SK-N-SH (cell line): ENCODE measurements around the gene CCDC81. TPM values are rescaled to one million over a fixed set of nuclear protein-coding genes. Genes with fewer than 3 reads are reported as not detected.
"Not testable (repeated sequence)": the region's sequence is repeated elsewhere in the genome, so short reads cannot be mapped to it uniquely, and the experiment has no call there.

Source experiments
- CTCF ChIA-PET: fragments of 300-600, 350-600 bp; formaldehyde crosslinking; extraction: SDS; loops from one replicate; lab custom pipeline; 2021; lab: Yijun Ruan, JAX
- POLR2A ChIA-PET: fragments of 350-600 bp; sonication (Branson Sonifier 250); formaldehyde crosslinking; extraction: SDS; loops from one replicate; lab custom pipeline; 2020; ENCODE audit warnings: antibody characterized with exemption, inconsistent platforms; lab: Yijun Ruan, JAX
- DNase-seq: peaks from one replicate; pipeline ENCODE4 v3.0.0; 2012
- H2AFZ ChIP-seq: fragments of 200-600 bp; sonication (generic); 2 replicates; pipeline ENCODE4 v1.8.1; 2016; ENCODE audit warnings: antibody characterized with exemption, mild to moderate bottlenecking, low read depth
- H3F3A ChIP-seq: fragments of 200-600 bp; sonication (generic); replicated peaks from 2 replicates; pipeline ENCODE3; 2016; ENCODE audit warnings: antibody characterized with exemption, mild to moderate bottlenecking; ENCODE audit not compliant: insufficient read depth
- H3K27ac ChIP-seq, 2 experiments: fragments of 200-500 bp in 1 of 2; fragments of 200-600 bp in 1 of 2; sonication (Bioruptor generic) in 1 of 2; sonication (generic), shearing (Covaris generic) in 1 of 2; 2 replicates each; pipeline versions ENCODE4 v1.5.1 to v1.6.1; 2014 to 2016; ENCODE audit warnings: low read depth in 2 of 2, inconsistent platforms in 1 of 2, low read length in 1 of 2, mild to moderate bottlenecking in 1 of 2, mixed read lengths in 1 of 2
- H3K27me3 ChIP-seq: fragments of 200-600 bp; sonication (generic), shearing (Covaris generic); 2 replicates; pipeline ENCODE4 v1.6.1; 2016; ENCODE audit warnings: mixed run types; ENCODE audit not compliant: insufficient read depth
- H3K36me3 ChIP-seq, 2 experiments: fragments of 200-500 bp in 1 of 2; fragments of 200-600 bp in 1 of 2; sonication (Bioruptor generic) in 1 of 2; sonication (generic) in 1 of 2; replicated peaks in 1 of 2; 2 replicates each; pipeline versions ENCODE3 to v1.5.1; 2014 to 2016; ENCODE audit warnings: low read length in 1 of 2, mild to moderate bottlenecking in 1 of 2; ENCODE audit not compliant: insufficient read depth in 2 of 2, control insufficient read depth in 1 of 2
- H3K4me1 ChIP-seq, 2 experiments: fragments of 200-500 bp in 1 of 2; fragments of 200-600 bp in 1 of 2; sonication (Bioruptor generic) in 1 of 2; sonication (generic), shearing (Covaris generic) in 1 of 2; 2 replicates each; pipeline versions ENCODE4 v1.5.1 to v1.6.1; 2014 to 2016; ENCODE audit warnings: low read depth in 1 of 2, low read length in 1 of 2, mixed run types in 1 of 2; ENCODE audit not compliant: insufficient read depth in 2 of 2, control insufficient read depth in 1 of 2
- H3K4me2 ChIP-seq: fragments of 200-600 bp; sonication (generic), shearing (Covaris generic); 2 replicates; pipeline ENCODE4 v1.6.1; 2017; ENCODE audit warnings: mixed run types
- H3K4me3 ChIP-seq, 2 experiments: fragments of 200-500 bp in 1 of 2; fragments of 200-600 bp in 1 of 2; sonication (Bioruptor generic) in 1 of 2; sonication (generic), shearing (Covaris generic) in 1 of 2; 2 replicates each; pipeline versions ENCODE4 v1.5.1 to v1.8.1; 2014 to 2016; ENCODE audit warnings: low read depth in 2 of 2, inconsistent platforms in 1 of 2, low read length in 1 of 2, mild to moderate bottlenecking in 1 of 2, mixed read lengths in 1 of 2, moderate library complexity in 1 of 2
- H3K79me2 ChIP-seq: fragments of 200-600 bp; sonication (generic); 2 replicates; pipeline ENCODE4 v1.8.1; 2017; ENCODE audit warnings: mild to moderate bottlenecking; ENCODE audit not compliant: insufficient read depth
- H3K9ac ChIP-seq: fragments of 200-600 bp; sonication (generic); 2 replicates; pipeline ENCODE4 v1.6.1; 2017; ENCODE audit warnings: mixed run types
- H3K9me2 ChIP-seq: fragments of 200-600 bp; sonication (generic); 2 replicates; pipeline ENCODE4 v1.6.1; 2017; ENCODE audit warnings: mixed run types
- H3K9me3 ChIP-seq: fragments of 200-600 bp; sonication (generic); 2 replicates; pipeline ENCODE4 v1.6.1; 2017; ENCODE audit warnings: mixed run types, mild to moderate bottlenecking, moderate library complexity
- H4K20me1 ChIP-seq: fragments of 200-600 bp; sonication (generic); 2 replicates; pipeline ENCODE4 v1.6.1; 2017; ENCODE audit warnings: mild to moderate bottlenecking, mixed run types; ENCODE audit not compliant: insufficient read depth
- CHD2 ChIP-seq: fragments of 150-350 bp; IDR thresholded peaks from 2 replicates; pipeline ENCODE4 v1.6.1; 2018; ENCODE audit warnings: low read length; ENCODE audit not compliant: partially characterized antibody
- FOXJ3 ChIP-seq: sonication (generic); formaldehyde crosslinking; IDR thresholded peaks from 2 replicates; pipeline ENCODE4 v1.5.1; 2020; ENCODE audit warnings: mild to moderate bottlenecking, missing genetic modification reagents
- FOXM1 ChIP-seq: IDR thresholded peaks from 2 replicates; pipeline ENCODE4 v1.4.0; 2012; ENCODE audit warnings: low read depth, mild to moderate bottlenecking
- GABPA ChIP-seq: IDR thresholded peaks from 2 replicates; pipeline ENCODE4 v1.4.0; 2012; ENCODE audit warnings: low read depth, mild to moderate bottlenecking
- NRF1 ChIP-seq: IDR thresholded peaks from 2 replicates; pipeline ENCODE4 v1.6.1; 2012; ENCODE audit warnings: low read depth, mild to moderate bottlenecking, low read length
- RFX5 ChIP-seq: IDR thresholded peaks from 2 replicates; pipeline ENCODE4 v1.6.1; 2012; ENCODE audit warnings: mild to moderate bottlenecking, improper control_type of control experiment, low read length
- TAF1 ChIP-seq: IDR thresholded peaks from 2 replicates; pipeline ENCODE4 v1.6.1; 2012; ENCODE audit warnings: low read depth, mild to moderate bottlenecking, low read length, moderate library complexity, borderline replicate concordance
- TEAD4 ChIP-seq: IDR thresholded peaks from 2 replicates; pipeline ENCODE4 v1.4.0; 2012; ENCODE audit warnings: mild to moderate bottlenecking, borderline replicate concordance; ENCODE audit not compliant: insufficient read depth
- USF1 ChIP-seq: IDR thresholded peaks from 2 replicates; pipeline ENCODE4 v1.4.0; 2012; ENCODE audit warnings: low read depth, borderline replicate concordance
- USF2 ChIP-seq: fragments of 150-350 bp; IDR thresholded peaks from 2 replicates; pipeline ENCODE4 v1.6.1; 2017; ENCODE audit warnings: antibody characterized with exemption, low read length, low read depth, borderline replicate concordance
- WGBS: methylation state at CpG from one replicate; pipeline ENCODE4 v1.1.6; 2017; ENCODE audit warnings: low lambda C conversion rate; 5-methylcytosine and 5-hydroxymethylcytosine counted together
- polyA plus RNA-seq, 3 experiments: library from polyadenylated mRNA; depleted of rRNA; stranded (reverse); fragments of >200 nt; gene quantifications; 2 replicates each; pipeline ENCODE4 v1.2.3, GENCODE V29; 2012
- TF ChIP-seq, protein P1 (sequence below): fragments of 150-350 bp; IDR thresholded peaks from 2 replicates; pipeline ENCODE4 v1.6.1; 2016; ENCODE audit warnings: mild to moderate bottlenecking, low read depth, low read length

CCDC81 gene
- polyA plus RNA-seq, 1 of the 3 experiments (the other 2 are of a cell fraction) = 0.49 TPM

DNA sequence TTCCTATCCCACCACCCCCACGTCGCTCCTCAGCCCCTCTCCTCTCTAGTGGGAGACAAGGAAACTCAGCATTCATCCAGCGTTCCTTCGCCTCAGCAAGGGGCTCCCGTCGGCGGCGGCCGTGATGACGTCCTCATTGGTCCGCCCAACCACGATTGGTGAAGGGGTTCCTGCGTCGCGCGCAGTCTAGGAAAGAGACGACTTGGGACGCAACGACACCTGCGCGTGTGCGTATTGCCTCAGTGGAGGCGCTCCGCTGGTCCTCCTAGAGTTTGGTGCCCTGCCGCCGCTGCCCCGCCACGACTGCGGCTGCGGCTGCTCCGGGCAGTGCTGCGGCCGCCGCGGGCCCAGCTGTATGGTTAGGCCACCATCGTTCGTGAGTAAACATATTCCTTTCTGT, 56.6 kb downstream of the CCDC81 start:
- Histone ChIP-seq H3K9me2 (no peaks in the 10 kb centered on the region), H3K4me1 (no peaks in the 10 kb centered on the region), H4K20me1 (no peaks in the 10 kb centered on the region), H3K4me2 (no peak overlapping the region), H3K27ac (no peak overlapping the region), H3K27me3 (no peaks in the 10 kb centered on the region), H3K36me3 (no peaks in the 10 kb centered on the region), H2AFZ (no peak overlapping the region), H3K4me3 (no peak overlapping the region), H3K9ac (no peak overlapping the region), H3K79me2 (no peaks in the 10 kb centered on the region), H3K9me3 (0 out of 2 replicates have a peak, but pooled peaks cover 5% of the 10 kb centered on the region), H3F3A (no peaks in the 10 kb centered on the region)
- ChIA-PET POLR2A (no interaction called here), CTCF (no interaction called here)
- no peak for DNase-seq
- WGBS = 98% methylated on average over 24 of the region's 37 CpGs
- no peak for TF ChIP-seq USF1
- no peak for TF ChIP-seq GABPA
- TF ChIP-seq, protein P1, sequence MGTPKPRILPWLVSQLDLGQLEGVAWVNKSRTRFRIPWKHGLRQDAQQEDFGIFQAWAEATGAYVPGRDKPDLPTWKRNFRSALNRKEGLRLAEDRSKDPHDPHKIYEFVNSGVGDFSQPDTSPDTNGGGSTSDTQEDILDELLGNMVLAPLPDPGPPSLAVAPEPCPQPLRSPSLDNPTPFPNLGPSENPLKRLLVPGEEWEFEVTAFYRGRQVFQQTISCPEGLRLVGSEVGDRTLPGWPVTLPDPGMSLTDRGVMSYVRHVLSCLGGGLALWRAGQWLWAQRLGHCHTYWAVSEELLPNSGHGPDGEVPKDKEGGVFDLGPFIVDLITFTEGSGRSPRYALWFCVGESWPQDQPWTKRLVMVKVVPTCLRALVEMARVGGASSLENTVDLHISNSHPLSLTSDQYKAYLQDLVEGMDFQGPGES = no peak
- no peak for TF ChIP-seq CHD2
- TF ChIP-seq TAF1 = no peak
- TF ChIP-seq USF2 = no peak
- TF ChIP-seq FOXJ3 (CRISPR knock-in tag) = no peak
- no peak for TF ChIP-seq RFX5
- no peak for TF ChIP-seq TEAD4
- TF ChIP-seq NRF1 = no peak
- TF ChIP-seq FOXM1 = no peak

GRCh38 chr11:86433361-86434095, 58.8 kb downstream of the CCDC81 start:
- H3K9me3 ChIP-seq, H3K27ac ChIP-seq, H3K4me2 ChIP-seq, H4K20me1 ChIP-seq, H3F3A ChIP-seq, H3K9me2 ChIP-seq, H2AFZ ChIP-seq, H3K4me1 ChIP-seq, H3K4me3 ChIP-seq, H3K79me2 ChIP-seq, H3K27me3 ChIP-seq, DNase-seq, POLR2A ChIA-PET, H3K36me3 ChIP-seq, H3K9ac ChIP-seq: not testable (repeated sequence)
- CTCF ChIA-PET = interaction anchor here (1.1 kb wide), 1 partner anchor 175 kb away, joined by 4 read pairs; no protein-coding TSS in a partner anchor
- 96% methylated on average over 17 of the region's 38 CpGs for WGBS
